ENCODE results near the gene NCKAP5.
"Not testable (repeated sequence)": the region's sequence is repeated elsewhere in the genome, so short reads cannot be mapped to it uniquely, and the experiment has no call there.

NCKAP5 gene

DNA sequence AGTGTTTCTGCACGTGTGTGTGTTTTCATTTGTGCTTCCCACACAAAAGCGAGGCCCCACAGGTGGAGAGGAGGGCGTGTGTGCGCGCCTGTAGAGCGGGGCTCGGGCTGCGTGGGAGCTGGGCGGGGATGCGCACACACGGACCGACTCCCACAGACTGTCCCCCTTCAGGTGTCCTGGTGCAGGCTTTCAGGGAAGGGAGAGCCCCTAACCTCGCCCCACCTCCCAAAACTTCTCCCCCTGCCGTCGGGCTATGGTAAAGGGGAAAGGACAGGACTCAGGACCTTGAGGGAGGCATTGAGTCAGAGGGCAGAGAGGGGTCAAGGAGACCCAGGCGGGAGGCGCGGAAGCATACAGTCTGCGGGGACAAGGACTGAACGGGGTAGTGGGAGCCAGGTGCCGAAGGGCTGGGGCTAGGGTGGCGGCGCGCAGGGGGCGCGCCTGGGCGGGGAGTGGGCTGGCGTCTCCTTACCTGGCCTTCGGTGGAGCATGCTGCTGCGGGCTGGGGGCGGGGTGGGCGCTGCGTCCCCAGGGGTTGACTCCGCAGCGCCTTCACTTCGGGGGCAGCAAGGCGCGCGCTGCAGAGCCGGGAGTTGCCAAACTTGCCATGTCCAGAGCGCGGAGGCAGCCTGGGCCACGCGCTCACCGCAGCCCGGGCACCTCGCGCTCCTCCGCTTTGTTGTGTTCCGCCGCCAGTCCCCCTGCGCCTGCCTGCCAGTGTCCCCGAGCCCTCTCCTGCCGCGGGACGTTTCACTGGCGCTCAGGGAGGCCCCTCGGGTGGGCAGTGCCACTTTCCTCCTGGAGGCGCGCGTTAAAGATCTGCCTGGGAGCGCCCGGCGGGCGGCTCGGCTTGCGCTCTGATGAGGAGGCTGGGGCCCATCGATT, 302.0 kb downstream of the NCKAP5 start:
- no peak for DNase-seq (ENCODE audit: low read depth)

DNA sequence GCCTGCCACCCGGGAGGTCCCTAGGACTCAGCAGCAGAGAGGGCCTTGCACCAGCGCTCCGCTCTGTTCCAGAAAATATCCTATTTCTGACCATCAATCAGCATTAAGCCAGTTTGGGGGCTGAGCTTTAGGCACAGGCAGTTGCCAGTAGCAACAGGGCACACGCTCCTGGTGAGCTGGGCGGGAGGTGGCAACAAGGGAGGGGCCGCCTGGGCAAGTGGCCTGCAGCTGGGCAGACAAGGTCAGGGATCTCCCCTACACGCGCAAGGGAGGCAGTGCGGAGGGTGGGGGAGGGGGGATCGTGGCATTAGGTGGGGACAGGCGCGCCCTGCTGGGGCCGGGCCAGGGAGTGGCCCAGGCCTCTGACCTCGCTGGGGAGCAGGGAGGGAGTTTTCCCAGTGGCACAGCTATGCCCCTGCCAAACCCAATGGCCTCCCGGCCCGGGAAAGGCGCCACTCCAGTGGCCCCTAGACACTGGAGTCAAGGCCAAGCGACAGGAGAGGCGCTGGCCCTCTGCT, 302.8 kb downstream of the NCKAP5 start:
- no peak for DNase-seq (ENCODE audit: low read depth)

GRCh38 chr2:133264989-133265401, 303.3 kb downstream of the NCKAP5 start:
- no peak for DNase-seq (ENCODE audit: low read depth)

- no peak for DNase-seq (ENCODE audit: low read depth)
Measured at GRCh38 chr2:133262893-133263292, 305.4 kb downstream of the NCKAP5 start.

- DNase-seq (ENCODE audit: low read depth): no peak
Measured at GRCh38 chr2:133255360-133255759, 312.9 kb downstream of the NCKAP5 start.

DNA sequence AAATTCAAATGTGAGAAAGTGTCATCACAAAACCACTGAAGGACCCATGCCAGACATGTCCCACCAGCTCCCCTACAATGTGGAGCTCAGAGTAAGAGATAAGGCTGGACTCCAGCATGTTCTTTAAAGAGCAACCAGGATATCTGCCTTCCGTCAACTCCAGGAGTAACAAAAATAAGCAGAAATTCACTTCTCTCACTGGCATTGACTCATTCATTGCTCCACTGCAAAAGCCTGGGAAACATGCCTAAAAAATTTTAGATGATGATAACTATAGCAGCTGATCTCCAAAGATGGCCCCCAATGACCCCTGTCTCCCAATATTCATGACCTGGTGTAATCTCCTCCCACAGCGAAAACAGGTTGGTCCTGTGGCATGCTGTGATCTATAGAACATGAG, 314.5 kb downstream of the NCKAP5 start:
- no peak for DNase-seq (ENCODE audit: low read depth)

- DNase-seq (ENCODE audit: low read depth): no peak
Measured at GRCh38 chr2:133252780-133253355, 315.4 kb downstream of the NCKAP5 start.

DNA sequence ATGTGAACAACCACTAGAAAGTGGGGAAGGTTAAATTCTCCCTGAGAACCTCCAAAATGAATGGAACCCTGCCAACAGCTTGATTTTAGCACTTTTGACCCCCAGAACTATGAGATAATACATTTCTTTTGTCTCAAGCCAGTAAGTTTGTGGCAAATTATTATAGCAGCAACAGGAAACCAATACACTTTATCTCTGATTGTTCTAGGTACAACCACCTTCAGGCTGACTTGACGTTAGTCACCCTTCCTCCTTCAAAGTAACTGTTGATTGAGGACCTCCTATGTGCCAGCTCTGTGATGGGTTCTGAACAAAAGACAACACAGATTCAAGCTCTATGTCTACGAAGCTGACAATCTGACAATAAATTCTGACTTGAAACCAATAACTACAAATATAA, 318.9 kb downstream of the NCKAP5 start:
- DNase-seq (ENCODE audit: low read depth): no peak

GRCh38 chr2:133248264-133248663, 320.0 kb downstream of the NCKAP5 start:
- DNase-seq (ENCODE audit: low read depth): no peak

GRCh38 chr2:133247631-133248030, 320.6 kb downstream of the NCKAP5 start:
- no peak for DNase-seq (ENCODE audit: low read depth)

- no peak for DNase-seq (ENCODE audit: low read depth)
Measured at GRCh38 chr2:133241224-133241571, 327.1 kb downstream of the NCKAP5 start.

DNA sequence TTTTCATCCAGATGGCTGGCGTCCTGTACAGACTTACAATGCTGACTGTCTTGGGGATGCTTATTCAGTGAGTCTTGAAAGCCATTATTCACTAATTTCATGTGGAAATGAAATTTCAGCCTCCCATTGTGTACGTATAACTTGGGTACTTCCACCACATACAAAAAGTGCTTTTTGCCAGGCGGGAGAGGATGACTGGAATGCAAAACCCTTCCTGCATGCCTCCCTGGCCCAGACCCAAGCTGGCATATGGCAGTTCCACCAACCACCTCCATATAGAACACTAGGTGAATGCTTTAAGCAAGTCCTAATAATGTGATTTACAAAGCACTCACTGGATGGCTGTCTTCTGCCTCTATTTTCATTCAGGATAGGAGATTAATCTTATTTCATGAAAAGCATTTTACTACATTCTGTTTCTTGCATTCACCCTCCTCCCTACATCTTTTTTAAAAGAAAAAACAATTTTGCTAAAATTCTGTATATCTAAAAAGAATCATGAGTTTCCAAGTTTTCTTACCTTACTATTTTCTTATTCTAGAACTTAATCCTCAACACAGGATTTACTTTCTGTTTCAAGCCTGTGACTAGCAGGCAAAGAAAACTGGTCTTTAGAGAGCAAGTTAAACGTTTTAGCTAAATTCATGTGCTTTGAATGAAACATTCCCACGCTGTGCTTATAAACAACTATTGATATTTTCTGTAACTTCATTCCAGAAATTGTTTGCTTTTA, 327.6 kb downstream of the NCKAP5 start:
- no peak for DNase-seq (ENCODE audit: low read depth)

GRCh38 chr2:133235968-133236367, 332.3 kb downstream of the NCKAP5 start:
- no peak for DNase-seq (ENCODE audit: low read depth)

GRCh38 chr2:133232556-133232955, 335.7 kb downstream of the NCKAP5 start:
- DNase-seq (ENCODE audit: low read depth): no peak

GRCh38 chr2:133231264-133231663, 337.0 kb downstream of the NCKAP5 start:
- no peak for DNase-seq (ENCODE audit: low read depth)

DNA sequence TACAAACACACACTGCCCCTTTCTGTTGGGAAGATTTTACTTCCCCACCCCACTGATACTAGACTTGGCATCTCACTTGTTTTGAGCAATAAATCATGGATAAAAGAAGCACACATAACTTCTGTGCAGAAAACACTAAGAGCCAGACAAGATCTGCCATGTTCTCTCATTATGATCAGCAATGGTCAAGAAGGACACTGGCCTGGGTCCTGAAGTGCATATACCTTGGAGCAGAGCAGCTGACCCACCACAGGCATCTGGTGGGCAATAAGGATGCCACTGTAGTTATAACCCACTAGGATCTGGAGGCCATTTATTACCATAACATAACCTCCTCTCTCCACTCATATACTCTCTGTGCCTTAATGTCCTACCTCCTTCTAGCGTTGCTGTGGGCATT, 338.3 kb downstream of the NCKAP5 start:
- no peak for DNase-seq (ENCODE audit: low read depth)

DNA sequence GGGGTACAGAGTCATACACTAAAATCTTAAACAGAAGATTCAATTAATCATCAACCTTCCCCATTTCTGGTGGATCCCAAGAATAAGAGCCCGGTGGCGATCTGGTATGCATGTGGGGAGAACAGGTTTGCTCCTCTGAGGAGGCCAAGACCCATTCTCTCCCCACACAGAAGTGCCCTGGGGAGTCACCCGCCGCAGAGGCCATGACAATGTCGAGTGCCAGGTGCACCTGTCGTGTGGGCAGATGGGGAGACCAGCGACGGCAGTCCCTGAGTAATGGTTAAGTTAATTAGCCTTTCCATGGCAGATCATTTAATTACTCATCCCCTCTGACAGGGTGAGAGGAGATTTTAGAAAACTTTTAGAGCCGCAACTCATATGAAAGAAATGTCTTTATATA, 345.0 kb downstream of the NCKAP5 start:
- DNase-seq (ENCODE audit: low read depth): no peak

DNA sequence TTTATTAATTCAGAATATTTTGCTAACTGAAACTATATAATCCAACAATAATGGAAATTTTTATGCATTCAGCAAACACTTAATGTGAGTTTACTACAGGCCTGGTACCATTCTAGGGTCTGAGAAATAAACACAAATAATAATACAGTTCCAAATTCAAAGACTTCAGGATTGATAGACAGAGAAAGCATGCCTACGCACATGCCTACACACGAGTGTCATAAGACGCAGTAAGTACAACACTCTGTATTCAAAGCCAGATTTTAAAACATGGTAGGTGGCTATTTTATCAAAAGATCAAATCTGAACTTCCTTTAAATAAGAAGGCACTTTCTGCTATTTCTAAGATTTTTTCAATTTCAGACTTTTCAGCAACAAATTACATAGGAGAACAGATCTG, 346.9 kb downstream of the NCKAP5 start:
- no peak for DNase-seq (ENCODE audit: low read depth)

GRCh38 chr2:133218204-133218603, 350.1 kb downstream of the NCKAP5 start:
- no peak for DNase-seq (ENCODE audit: low read depth)

- DNase-seq (ENCODE audit: low read depth): no peak
Measured at GRCh38 chr2:133215477-133215876, 352.8 kb downstream of the NCKAP5 start.

- no peak for DNase-seq (ENCODE audit: low read depth)
Measured at GRCh38 chr2:133213651-133214050, 354.6 kb downstream of the NCKAP5 start.

DNA sequence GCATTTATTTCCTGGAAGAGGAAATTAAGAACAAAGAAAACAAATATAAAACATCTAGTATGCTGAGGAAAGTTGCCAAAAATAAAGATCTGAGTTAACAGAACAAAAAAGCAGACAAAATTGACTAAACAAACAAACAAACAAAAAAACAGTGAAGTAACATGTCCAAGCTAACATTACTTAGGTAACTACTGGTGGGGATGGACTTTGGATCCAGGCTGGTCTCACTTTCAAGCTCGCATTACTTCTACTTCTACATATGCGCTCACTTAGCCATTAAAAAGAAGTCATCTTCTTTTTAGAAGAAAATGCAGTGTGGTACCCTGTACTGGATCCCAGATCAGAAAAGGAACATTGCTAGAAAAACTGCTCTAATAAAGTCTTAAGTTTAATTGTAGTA, 358.9 kb downstream of the NCKAP5 start:
- DNase-seq (ENCODE audit: low read depth): no peak

- DNase-seq (ENCODE audit: low read depth): not testable (repeated sequence)
Measured at GRCh38 chr2:133206666-133207065, 361.6 kb downstream of the NCKAP5 start.

Data from activated T-cell treated with anti-CD3 and anti-CD28 coated beads for 24 hours (primary cell).